ENCODE data around the gene PLA2G5. TPM values are rescaled to one million over a fixed set of nuclear protein-coding genes. Genes with fewer than 3 reads are reported as not detected.

The PLA2G5 gene
- polyA plus RNA-seq, 3 donors from 2014 or later = not detected

DNA sequence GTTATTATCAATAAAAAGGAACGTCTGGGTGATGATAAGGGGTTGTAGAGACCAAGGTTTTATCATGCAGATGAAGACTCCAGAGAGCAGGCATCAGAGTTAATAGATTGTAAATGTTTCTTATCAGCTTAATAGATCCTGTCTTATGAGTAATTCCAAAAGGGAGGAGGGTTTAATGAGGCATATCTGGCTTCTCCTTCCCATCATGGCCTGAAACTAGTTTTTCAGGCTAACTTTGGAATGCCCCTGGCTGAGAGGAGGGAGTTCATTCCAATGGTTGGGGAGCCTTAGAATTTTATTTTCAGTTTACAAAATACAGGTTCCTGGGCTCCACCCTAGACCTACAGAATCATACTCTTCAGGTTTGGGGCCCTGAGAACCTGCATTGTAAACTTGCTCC, 35.9 kb downstream of the PLA2G5 start:
- no peaks in the 10 kb centered on the region for H3K9me3 Mint-ChIP-seq
- H3K36me3 Mint-ChIP-seq = no peaks in the 10 kb centered on the region
- H3K27me3 Mint-ChIP-seq (ENCODE audit: low read depth in 3 of 3) = peaks cover 0 to 3% (median 3%) of the 10 kb centered on the region in 3 donors
- H3K4me1 Mint-ChIP-seq = no peaks in the 10 kb centered on the region
- no peak overlapping the region for H3K4me3 Mint-ChIP-seq
- no peak for DNase-seq
- H3K27ac Mint-ChIP-seq = no peak overlapping the region

GRCh38 chr1:20107351-20107750, 37.4 kb downstream of the PLA2G5 start:
- no peak overlapping the region for H3K27ac Mint-ChIP-seq
- no peaks in the 10 kb centered on the region for H3K4me1 Mint-ChIP-seq
- peaks cover 2 to 6% (median 5%) of the 10 kb centered on the region in 3 donors for H3K27me3 Mint-ChIP-seq (ENCODE audit: low read depth in 3 of 3)

GRCh38 chr1:20107796-20108195, 37.8 kb downstream of the PLA2G5 start:
- H3K4me3 Mint-ChIP-seq = no peak overlapping the region
- no peak for DNase-seq
- no peak overlapping the region for H3K27ac Mint-ChIP-seq
- H3K27me3 Mint-ChIP-seq (ENCODE audit: low read depth in 3 of 3) = peaks cover 2 to 6% (median 5%) of the 10 kb centered on the region in 3 donors
- no peaks in the 10 kb centered on the region for H3K36me3 Mint-ChIP-seq
- H3K4me1 Mint-ChIP-seq = no peaks in the 10 kb centered on the region
- no peaks in the 10 kb centered on the region for H3K9me3 Mint-ChIP-seq

More at GRCh38 chr1:20107351-20107750, 37.4 kb downstream of the PLA2G5 start:
- Mint-ChIP-seq H3K9me3 (no peaks in the 10 kb centered on the region), H3K4me3 (no peak overlapping the region), H3K36me3 (no peaks in the 10 kb centered on the region)
- DNase-seq = no peak

GRCh38 chr1:20108366-20109123, 38.6 kb downstream of the PLA2G5 start:
- Mint-ChIP-seq H3K36me3 (no peaks in the 10 kb centered on the region), H3K27ac (no peak overlapping the region), H3K4me1 (no peaks in the 10 kb centered on the region), H3K27me3 (ENCODE audit: low read depth in 3 of 3) (peaks cover under 1 to 6% (median 5%) of the 10 kb centered on the region in 3 donors), H3K9me3 (no peaks in the 10 kb centered on the region), H3K4me3 (no peak overlapping the region)
- DNase-seq = no peak

DNA sequence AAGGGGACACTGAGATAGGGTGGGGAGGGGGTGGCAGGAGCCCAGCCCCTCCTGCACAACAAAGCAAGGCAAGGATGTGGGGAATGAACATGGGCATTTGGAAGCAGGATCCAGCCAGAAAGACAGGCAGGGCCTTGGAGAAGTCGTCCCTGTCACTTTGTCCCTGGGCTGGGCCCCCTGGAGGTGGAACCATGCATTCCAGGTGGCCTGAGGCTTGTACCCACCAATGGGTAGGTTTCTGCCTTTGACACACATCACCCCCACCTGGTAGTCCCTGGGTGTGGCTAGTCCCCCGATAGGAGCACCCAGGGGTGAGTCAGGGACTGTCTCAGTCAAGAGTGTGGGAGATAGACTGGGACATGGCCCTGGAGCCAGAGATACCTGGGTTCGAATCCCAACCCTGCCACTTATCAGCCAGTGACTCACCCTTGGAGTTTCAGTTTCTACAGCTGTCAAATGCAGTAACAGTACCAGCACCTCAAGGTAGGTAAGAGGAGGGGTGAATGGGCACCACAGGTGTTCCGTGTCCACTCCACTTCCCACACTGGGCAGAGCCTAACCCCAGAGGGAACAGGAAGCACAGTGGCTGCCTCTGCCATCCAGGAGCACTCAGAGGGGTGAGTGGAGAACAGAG, 39.3 kb downstream of the PLA2G5 start:
- H3K36me3 Mint-ChIP-seq = no peaks in the 10 kb centered on the region
- H3K27me3 Mint-ChIP-seq (ENCODE audit: low read depth in 3 of 3) = peaks cover 0 to 8% (median 6%) of the 10 kb centered on the region in 3 donors
- H3K27ac Mint-ChIP-seq = no peak overlapping the region
- H3K9me3 Mint-ChIP-seq = no peaks in the 10 kb centered on the region
- H3K4me3 Mint-ChIP-seq = no peak overlapping the region
- no peaks in the 10 kb centered on the region for H3K4me1 Mint-ChIP-seq
- no peak for DNase-seq

GRCh38 chr1:20110679-20111078, 40.7 kb downstream of the PLA2G5 start:
- DNase-seq = no peak
- Mint-ChIP-seq H3K9me3 (no peaks in the 10 kb centered on the region), H3K4me1 (no peaks in the 10 kb centered on the region), H3K27me3 (ENCODE audit: low read depth in 3 of 3) (peaks cover 0 to 8% (median 6%) of the 10 kb centered on the region in 3 donors), H3K4me3 (no peak overlapping the region), H3K27ac (no peak overlapping the region), H3K36me3 (no peaks in the 10 kb centered on the region)

GRCh38 chr1:20111452-20111851, 41.5 kb downstream of the PLA2G5 start:
- H3K4me1 Mint-ChIP-seq = no peaks in the 10 kb centered on the region
- H3K9me3 Mint-ChIP-seq = no peaks in the 10 kb centered on the region
- no peaks in the 10 kb centered on the region for H3K36me3 Mint-ChIP-seq
- no peak for DNase-seq
- H3K27me3 Mint-ChIP-seq (ENCODE audit: low read depth in 3 of 3) = peaks cover 0 to 8% (median 6%) of the 10 kb centered on the region in 3 donors
- H3K4me3 Mint-ChIP-seq = no peak overlapping the region
- no peak overlapping the region for H3K27ac Mint-ChIP-seq

DNA sequence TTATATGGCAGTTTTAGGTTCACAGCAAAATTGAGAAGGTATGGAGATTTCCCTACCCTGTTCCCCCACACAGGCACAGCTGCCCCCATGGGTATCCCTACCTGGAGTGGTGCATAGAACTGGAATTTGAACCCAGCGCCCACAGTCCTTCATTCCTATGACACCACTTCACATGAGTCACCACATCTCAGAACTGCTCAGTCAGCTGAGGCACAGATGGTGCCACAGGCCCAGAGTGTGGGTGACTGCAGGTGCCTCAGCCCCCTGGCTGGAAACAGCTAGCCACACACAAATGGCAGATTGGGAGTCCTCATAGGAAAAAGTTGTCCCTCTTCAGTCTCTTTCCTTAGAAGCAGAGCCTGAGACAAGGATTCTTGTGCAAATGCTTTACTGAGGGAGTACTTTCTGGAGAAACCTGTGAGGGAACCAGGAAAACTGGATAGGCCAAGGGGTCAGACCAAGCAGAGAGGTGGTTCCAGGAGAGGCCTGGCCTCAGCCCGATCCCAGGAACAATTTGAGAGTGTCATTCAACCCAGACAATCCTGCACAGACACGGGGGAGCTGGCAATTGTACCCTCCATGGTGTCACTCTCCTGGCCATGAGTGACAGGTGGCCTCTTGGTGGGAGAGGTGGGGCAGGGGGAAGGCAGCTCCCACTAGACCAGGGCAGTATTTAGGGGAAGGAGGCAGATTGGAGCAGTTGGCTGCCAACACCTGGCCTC, 42.4 kb downstream of the PLA2G5 start:
- H3K4me3 Mint-ChIP-seq = no peak overlapping the region
- no peak overlapping the region for H3K27ac Mint-ChIP-seq
- no peak for DNase-seq

GRCh38 chr1:20114021-20114648, 44.1 kb downstream of the PLA2G5 start:
- Mint-ChIP-seq H3K27me3 (ENCODE audit: low read depth in 3 of 3) (peaks cover 0 to 9% (median 6%) of the 10 kb centered on the region in 3 donors), H3K9me3 (no peaks in the 10 kb centered on the region), H3K4me1 (no peaks in the 10 kb centered on the region), H3K36me3 (no peaks in the 10 kb centered on the region), H3K4me3 (no peak overlapping the region), H3K27ac (no peak overlapping the region)
- no peak for DNase-seq

More for the DNA sequence above, 42.4 kb downstream of the PLA2G5 start:
- H3K9me3 Mint-ChIP-seq = no peaks in the 10 kb centered on the region
- no peaks in the 10 kb centered on the region for H3K36me3 Mint-ChIP-seq
- H3K4me1 Mint-ChIP-seq = no peaks in the 10 kb centered on the region
- H3K27me3 Mint-ChIP-seq (ENCODE audit: low read depth in 3 of 3) = peaks cover 0 to 7% (median 6%) of the 10 kb centered on the region in 3 donors

- H3K27me3 Mint-ChIP-seq (ENCODE audit: low read depth in 3 of 3) = peaks cover 0 to 11% (median 6%) of the 10 kb centered on the region in 3 donors
- no peak overlapping the region for H3K4me3 Mint-ChIP-seq
Observed at GRCh38 chr1:20115479-20115878, 45.5 kb downstream of the PLA2G5 start.

DNA sequence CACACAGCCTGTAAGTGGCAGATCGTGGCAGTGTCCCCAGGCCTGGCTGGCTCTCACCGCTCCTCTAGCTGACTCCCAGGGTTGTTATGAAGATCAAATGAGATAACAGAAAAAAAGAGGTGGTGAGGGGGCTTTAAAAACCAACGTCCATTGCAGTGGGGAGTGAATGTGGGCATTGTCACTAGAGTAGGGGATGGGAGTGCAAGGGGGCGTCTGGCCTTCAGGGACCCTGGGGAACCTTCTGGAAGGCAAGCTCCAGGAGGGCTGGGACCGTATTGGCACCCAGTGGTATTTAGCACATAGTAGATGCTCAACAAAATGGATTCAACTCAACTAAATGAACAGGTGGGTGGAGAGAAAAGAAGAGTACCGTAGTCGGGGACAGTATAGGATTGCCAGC, 45.9 kb downstream of the PLA2G5 start:
- H3K4me3 Mint-ChIP-seq = no peak overlapping the region
- no peaks in the 10 kb centered on the region for H3K9me3 Mint-ChIP-seq
- H3K27ac Mint-ChIP-seq = no peak overlapping the region
- peaks cover 0 to 11% (median 6%) of the 10 kb centered on the region in 3 donors for H3K27me3 Mint-ChIP-seq (ENCODE audit: low read depth in 3 of 3)
- H3K4me1 Mint-ChIP-seq = no peaks in the 10 kb centered on the region
- H3K36me3 Mint-ChIP-seq = no peaks in the 10 kb centered on the region
- DNase-seq = no peak

More at GRCh38 chr1:20115479-20115878, 45.5 kb downstream of the PLA2G5 start:
- H3K27ac Mint-ChIP-seq = no peak overlapping the region
- no peaks in the 10 kb centered on the region for H3K36me3 Mint-ChIP-seq
- no peak for DNase-seq
- H3K4me1 Mint-ChIP-seq = no peaks in the 10 kb centered on the region
- H3K9me3 Mint-ChIP-seq = no peaks in the 10 kb centered on the region

DNA sequence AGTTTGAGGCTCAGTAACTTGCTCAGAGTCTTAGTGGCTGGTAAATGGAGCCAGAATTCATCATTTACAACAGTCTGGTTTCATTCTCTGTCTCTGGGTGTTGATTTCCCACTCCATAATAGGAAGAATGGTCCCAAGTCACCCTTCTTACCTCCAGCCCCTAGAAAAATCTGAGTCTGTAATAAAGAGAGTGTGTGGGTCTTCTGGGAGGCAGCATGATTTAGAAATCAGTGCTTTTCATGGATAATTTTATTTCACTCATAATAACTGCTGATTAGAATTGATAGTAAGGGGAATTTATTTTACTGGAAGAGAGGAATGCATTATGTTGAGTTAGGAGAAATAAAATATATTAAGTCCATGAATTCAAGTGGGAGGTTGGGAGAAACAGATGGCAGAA, 47.2 kb downstream of the PLA2G5 start:
- DNase-seq = no peak
- Mint-ChIP-seq H3K27ac (no peak overlapping the region), H3K4me3 (no peak overlapping the region), H3K27me3 (ENCODE audit: low read depth in 3 of 3) (peaks cover 0 to 9% (median 1%) of the 10 kb centered on the region in 3 donors), H3K36me3 (no peaks in the 10 kb centered on the region), H3K4me1 (no peaks in the 10 kb centered on the region), H3K9me3 (peaks cover 0 to 1% (median 0%) of the 10 kb centered on the region in 6 donors)

DNA sequence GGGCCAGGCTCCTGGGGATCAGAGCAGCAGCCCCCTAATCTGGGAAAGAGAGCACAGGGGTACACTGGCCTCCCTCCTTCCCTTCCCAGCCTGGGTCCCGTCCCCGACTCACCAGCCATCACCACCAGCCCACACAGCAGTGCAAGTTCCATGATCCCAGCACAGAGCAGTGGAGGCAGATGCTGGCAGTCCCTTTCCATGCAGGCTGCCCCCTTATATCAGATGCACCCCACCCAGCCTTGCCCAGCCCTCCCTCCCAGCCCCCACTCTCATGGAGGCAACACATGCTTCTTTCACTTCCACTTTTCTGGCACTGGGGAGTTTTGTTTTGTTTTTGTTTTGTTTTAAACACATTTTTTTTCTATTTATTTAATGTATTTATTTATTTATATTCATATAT, 49.4 kb downstream of the PLA2G5 start, which contains the start of gene PLA2G2D:
Gene PLA2G2D (minus strand): TSS at position 190 of the 400 bp plus-strand sequence. CDS start 38 bp downstream, at position 152.
- peaks cover 3 to 6% (median 4%) of the 10 kb centered on the region in 3 donors for H3K27me3 Mint-ChIP-seq (ENCODE audit: low read depth in 3 of 3)
- no peak within 1 kb of the TSS for H3K4me3 Mint-ChIP-seq
- peaks cover 0 to 1% (median 0%) of the 10 kb centered on the region in 6 donors for H3K9me3 Mint-ChIP-seq
- no peaks in the 10 kb centered on the region for H3K36me3 Mint-ChIP-seq
- no peak within 1 kb of the TSS for H3K27ac Mint-ChIP-seq
- H3K4me1 Mint-ChIP-seq = no peaks in the 10 kb centered on the region
- DNase-seq = no peak

Data from immature natural killer cell (primary cell).